ENCODE data around the gene NPIPA1.
"Not testable (repeated sequence)": the region's sequence is repeated elsewhere in the genome, so short reads cannot be mapped to it uniquely, and the experiment has no call there.

The NPIPA1 gene

GRCh38 chr16:14937143-14937542, at the start of gene NPIPA1:
Gene NPIPA1 (plus strand): TSS chr16:14937443. CDS start chr16:14937443, 0 bp downstream.
- not testable (repeated sequence) for DNase-seq (ENCODE audit: low read depth)

DNA sequence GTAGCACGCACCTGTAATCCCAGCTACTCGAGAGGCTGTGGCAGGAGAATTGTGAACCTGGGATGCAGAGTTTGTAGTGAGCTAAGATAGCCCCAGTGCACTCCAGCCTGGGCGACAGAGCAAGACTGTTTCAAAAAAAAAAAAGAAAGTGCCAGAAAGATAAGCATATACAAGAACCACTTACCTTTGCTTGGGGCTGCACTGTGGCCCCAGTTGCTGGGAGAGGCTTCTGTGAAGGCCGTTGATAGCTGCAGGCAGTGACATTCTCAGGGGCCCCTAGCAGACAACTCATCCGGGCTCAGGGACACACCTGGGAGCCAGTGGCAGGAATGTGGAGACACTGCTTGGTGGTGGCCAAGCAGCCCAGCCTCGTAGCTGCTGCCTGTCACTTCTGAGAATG, 45.1 kb upstream of the NPIPA1 start:
- not testable (repeated sequence) for DNase-seq (ENCODE audit: low read depth)

DNA sequence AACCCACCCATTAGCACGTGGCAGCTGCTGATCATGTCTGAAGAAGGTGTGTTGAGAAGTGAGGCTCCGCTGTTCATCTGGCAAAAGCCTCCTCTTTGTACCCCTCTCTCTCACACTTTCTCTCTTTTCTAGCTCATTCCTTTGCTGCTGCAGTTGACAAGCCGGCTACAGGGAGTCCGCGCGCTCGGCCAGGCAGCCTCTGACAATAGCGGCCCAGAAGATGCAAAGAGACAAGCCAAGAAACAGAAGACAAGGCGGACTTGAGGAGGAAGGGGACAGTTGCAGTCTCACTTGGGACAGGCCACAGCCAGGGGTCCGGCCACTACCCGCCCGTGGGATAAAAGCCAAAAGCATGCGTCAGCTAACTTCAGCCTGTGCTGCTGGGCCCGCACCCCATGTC, 41.9 kb upstream of the NPIPA1 start:
- not testable (repeated sequence) for DNase-seq (ENCODE audit: low read depth)

GRCh38 chr16:14896023-14896422, 41.2 kb upstream of the NPIPA1 start:
- DNase-seq (ENCODE audit: low read depth): not testable (repeated sequence)

GRCh38 chr16:14897006-14897664, 40.1 kb upstream of the NPIPA1 start:
- DNase-seq (ENCODE audit: low read depth): not testable (repeated sequence)

GRCh38 chr16:14898162-14898561, 39.1 kb upstream of the NPIPA1 start:
- not testable (repeated sequence) for DNase-seq (ENCODE audit: low read depth)

GRCh38 chr16:14903191-14903957, 33.9 kb upstream of the NPIPA1 start:
- not testable (repeated sequence) for DNase-seq (ENCODE audit: low read depth)

DNA sequence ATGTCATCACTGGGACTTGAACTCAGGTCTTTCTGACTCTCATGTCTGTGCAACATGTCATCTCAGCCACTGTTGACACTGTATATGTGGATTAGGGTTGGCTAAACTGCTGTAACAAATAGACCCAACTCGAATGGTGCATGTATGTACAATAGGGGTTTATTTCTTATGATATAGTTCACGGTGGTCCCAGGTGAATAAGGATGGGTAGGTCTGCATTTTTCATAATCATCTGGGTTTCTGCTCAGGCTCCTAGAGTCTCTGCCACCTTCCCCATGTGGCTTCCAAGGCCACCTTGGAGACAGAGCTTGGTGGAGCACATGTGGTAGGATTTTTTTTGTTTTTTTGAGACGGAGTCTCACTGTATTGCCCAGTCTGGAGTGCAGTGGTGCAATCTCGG, 27.5 kb upstream of the NPIPA1 start:
- DNase-seq (ENCODE audit: low read depth): not testable (repeated sequence)

DNA sequence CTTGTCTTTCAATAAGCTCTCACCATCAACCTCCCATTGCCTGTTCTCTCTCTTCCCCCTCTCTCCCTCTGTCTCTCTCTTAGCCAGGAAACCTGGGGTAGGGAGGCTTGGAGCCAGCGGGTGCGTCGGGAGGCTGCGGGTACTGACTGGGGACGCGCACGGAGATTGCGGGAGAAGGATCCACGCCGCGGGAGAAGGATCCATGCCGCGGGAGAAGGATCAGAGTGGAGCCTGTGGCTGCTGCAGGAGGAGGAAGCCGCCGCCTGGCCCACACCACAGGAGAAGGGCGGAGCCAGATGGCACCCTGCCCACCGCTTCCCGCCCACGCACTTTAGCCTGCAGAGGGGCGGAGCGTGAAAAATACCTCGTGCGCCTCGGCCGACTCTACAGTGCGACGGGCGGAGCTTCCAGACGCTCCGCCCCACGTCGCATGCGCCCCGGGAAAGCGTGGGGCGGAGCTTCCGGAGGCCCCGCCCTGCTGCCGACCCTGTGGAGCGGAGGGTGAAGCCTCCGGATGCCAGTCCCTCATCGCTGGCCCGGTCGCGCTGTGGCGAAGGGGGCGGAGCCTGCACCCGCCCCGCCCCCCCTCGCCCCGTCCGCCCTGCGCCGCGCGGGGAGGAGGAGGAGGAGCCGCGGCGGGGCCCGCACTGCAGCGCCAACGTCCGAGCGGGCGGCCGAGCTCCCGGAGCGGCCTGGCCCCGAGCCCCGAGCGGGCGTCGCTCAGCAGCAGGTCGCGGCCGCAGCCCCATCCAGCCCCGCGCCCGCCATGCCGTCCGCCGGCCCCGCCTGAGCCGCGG, 26.2 kb upstream of the NPIPA1 start:
- DNase-seq (ENCODE audit: low read depth): not testable (repeated sequence)

DNA sequence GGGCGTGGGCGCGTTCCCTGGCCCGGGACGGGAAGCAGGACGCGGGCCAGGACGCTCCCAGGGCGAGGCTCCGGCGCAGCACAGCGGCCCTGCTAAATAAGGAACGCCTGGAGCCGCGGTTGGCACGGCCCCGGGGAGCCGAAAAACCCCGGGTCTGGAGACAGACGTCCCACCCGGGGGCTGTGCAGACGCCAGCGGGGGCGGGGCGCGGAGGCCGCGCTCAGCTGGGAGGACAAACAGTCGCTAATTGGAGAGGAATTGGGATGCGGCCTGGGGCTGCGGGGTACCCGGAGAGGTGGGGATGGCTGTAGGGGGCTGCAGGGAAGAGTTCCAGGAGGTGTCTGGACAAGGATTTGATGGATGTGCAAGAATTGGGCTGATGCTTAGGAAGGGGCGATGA, 25.3 kb upstream of the NPIPA1 start:
- not testable (repeated sequence) for DNase-seq (ENCODE audit: low read depth)

DNA sequence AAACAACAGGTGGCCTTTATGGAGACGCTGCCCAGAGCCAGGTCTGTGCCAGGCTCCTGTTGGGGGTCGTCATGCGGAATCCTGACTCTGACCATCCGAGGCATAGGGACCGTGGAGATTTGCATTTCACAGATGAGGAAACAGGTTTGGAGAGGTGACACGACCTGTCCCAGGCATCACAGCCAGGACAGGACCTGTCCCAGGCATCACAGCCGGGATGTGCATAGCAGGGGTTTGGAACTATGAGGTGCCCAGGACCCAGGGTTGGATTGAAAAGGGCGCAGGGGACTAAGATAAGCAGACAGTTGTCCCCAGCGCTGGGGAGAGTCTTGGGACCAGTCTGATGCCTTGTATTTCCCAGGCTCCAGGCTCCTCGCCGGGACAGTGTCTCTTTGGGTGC, 24.7 kb upstream of the NPIPA1 start:
- DNase-seq (ENCODE audit: low read depth): not testable (repeated sequence)

- DNase-seq (ENCODE audit: low read depth): not testable (repeated sequence)
Observed at GRCh38 chr16:14918504-14918903, 18.7 kb upstream of the NPIPA1 start.

DNA sequence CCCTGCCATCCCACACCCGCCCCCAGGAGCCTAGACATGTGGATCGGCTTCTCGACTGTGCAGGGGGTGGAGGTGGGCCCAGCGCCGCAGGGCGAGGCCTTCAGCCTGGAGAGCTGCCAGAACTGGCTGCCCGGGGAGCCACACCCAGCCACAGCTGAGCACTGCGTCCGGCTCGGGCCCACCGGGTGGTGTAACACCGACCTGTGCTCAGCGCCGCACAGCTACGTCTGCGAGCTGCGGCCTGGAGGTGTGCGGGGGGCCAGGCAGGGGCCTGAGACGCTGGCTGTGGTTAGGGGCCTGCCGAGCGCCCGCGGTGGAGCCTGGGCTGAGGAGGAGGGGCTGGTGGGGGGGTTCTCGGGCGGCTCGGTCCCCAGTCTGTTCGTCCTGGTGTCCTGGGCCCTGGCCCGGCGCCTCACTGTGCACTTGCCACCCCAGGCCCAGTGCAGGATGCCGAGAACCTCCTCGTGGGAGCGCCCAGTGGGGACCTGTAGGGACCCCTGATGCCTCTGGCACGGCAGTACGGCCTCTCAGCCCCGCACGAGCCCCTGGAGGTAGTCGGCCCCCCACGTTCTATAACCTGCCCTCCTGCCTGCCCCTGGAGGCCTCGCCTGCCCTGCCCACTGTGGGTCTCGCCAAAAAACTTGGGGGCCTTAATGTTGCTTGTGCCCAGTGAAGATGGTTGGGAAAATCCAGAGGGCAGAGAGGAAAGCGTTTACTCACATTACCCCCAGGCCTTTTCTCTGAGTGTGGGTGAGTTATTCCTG, 17.2 kb upstream of the NPIPA1 start:
- not testable (repeated sequence) for DNase-seq (ENCODE audit: low read depth)

GRCh38 chr16:14922285-14922684, 15.0 kb upstream of the NPIPA1 start:
- DNase-seq (ENCODE audit: low read depth): not testable (repeated sequence)

DNA sequence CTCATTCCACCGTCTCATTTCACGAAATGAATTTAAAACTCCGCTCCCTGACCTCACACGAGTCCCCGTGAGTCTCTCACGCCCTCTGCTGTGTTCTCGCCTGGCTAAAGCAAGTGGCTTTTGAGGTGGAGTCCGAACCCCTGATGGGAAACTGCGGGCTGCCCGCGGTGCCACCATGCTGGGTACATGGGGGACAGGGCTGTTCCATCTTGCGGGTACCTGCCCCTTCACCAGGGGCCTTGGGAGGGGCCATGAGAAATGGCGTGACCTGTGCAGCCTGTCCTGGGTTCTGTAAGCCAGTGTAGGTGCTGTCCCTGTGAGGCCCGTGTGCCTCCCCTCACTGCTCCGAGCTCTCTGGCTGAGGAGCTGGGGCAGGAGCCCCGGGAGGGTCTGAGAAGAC, 14.3 kb upstream of the NPIPA1 start:
- DNase-seq (ENCODE audit: low read depth): not testable (repeated sequence)

DNA sequence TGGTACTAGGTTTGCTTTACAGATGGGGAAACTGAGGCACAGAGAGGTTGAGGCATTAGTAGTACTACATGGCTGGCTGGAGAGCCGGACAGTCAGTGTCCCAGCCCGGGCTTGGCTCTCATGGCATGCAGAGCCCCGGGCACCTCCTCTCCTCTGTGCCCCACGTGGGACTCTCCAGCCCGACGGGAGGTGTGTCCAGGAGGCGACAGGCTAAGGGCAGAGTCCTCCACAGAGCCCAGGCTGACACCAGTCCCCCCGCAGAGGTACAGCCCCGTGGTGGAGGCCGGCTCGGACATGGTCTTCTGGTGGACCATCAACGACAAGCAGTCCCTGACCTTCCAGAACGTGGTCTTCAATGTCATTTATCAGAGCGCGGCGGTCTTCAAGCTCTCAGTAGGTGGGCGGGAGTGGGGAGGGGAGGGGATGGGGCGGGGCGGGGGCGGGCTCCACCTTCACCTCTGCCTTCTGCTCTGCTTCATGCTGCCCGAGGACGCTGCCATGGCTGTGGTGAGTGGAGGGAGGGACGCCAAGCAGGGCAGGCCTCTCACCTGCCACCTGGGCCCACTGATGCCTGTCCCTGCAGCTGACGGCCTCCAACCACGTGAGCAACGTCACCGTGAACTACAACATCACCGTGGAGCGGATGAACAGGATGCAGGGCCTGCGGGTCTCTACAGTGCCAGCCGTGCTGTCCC, 13.7 kb upstream of the NPIPA1 start:
- DNase-seq (ENCODE audit: low read depth): not testable (repeated sequence)

- DNase-seq (ENCODE audit: low read depth): not testable (repeated sequence)
Observed at GRCh38 chr16:14924359-14924758, 12.9 kb upstream of the NPIPA1 start.

DNA sequence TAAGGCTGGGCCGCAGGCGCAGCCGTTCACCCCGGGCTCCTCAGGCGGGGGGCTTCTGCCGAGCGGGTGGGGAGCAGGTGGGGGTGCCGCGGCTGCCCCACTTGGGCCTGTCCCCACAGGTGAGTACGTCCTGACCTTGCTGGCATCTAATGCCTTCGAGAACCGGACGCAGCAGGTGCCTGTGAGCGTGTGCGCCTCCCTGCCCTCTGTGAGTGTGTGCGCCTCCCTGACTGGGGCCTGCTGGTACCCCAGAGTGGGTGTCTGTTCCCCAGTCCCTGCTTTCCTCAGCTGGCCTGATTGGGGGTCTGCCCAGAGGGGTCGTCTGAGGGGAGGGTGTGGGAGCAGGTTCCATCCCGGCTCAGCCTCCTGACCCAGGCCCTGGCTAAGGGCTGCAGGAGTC, 12.3 kb upstream of the NPIPA1 start:
- not testable (repeated sequence) for DNase-seq (ENCODE audit: low read depth)

- not testable (repeated sequence) for DNase-seq (ENCODE audit: low read depth)
Observed at GRCh38 chr16:14928064-14928714, 9.1 kb upstream of the NPIPA1 start.

DNA sequence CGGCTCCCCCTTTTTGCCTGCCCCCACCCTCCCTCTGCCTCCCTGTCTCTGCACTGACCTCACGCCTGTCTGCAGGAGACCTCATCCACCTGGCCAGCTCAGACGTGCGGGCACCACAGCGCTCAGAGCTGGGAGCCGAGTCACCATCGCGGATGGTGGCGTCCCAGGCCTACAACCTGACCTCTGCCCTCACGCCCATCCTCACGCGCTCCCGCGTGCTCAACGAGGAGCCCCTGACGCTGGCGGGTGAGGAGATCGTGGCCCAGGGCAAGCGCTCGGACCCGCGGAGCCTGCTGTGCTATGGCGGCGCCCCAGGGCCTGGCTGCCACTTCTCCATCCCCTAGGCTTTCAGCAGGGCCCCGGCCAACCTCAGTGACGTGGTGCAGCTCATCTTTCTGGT, 8.1 kb upstream of the NPIPA1 start:
- DNase-seq (ENCODE audit: low read depth): not testable (repeated sequence)

GRCh38 chr16:14930246-14930645, 7.0 kb upstream of the NPIPA1 start:
- DNase-seq (ENCODE audit: low read depth): not testable (repeated sequence)
